Sigmoid colon (tissue), 7 donors: ENCODE results near the gene PDLIM5. TPM values are rescaled to one million over a fixed set of nuclear protein-coding genes. Genes with fewer than 3 reads are reported as not detected.
"Not testable (repeated sequence)": the region's sequence is repeated elsewhere in the genome, so short reads cannot be mapped to it uniquely, and the experiment has no call there.

Experiments
- DNase-seq: peaks from one replicate; pipeline ENCODE4 v3.0.0-alpha.2; 2019
- H3K27ac ChIP-seq, 4 donors: fragments of 200-600 bp; sonication (generic); one replicate each; pipeline ENCODE4 v1.5.1; 2016 to 2019; ENCODE audit warnings: mild to moderate bottlenecking in 1 of 4
- H3K27me3 ChIP-seq, 3 donors: fragments of 200-600 bp; sonication (generic); one replicate each; pipeline ENCODE4 v1.5.1; 2019; ENCODE audit warnings: mild to moderate bottlenecking in 1 of 3
- H3K36me3 ChIP-seq, 4 donors: fragments of 200-600 bp; sonication (generic); one replicate each; pipeline ENCODE4 v1.5.1; 2016 to 2019
- H3K4me1 ChIP-seq, 4 donors: fragments of 200-600 bp; sonication (generic); one replicate each; pipeline ENCODE4 v1.5.1; 2017 to 2019
- H3K4me3 ChIP-seq, 4 donors: fragments of 200-600 bp; sonication (generic); one replicate each; pipeline ENCODE4 v1.5.1; 2017 to 2019; ENCODE audit warnings: mild to moderate bottlenecking in 2 of 4, moderate library complexity in 1 of 4
- H3K9me3 ChIP-seq, 4 donors: fragments of 200-600 bp in 3 of 4; sonication (generic) in 3 of 4; one replicate each; pipeline versions ENCODE4 v1.5.1 to v1.6.1; 2013 to 2019
- CTCF ChIP-seq, 4 experiments: fragments of 450-650 bp in 3 of 4; fragments of 200-600 bp in 1 of 4; IDR thresholded peaks; one replicate each; pipeline ENCODE4 v1.5.1; 2016 to 2019; ENCODE audit warnings: antibody characterized with exemption in 4 of 4, mild to moderate bottlenecking in 3 of 4, moderate library complexity in 2 of 4
- EP300 ChIP-seq, 4 donors: sonication (generic); formaldehyde crosslinking; IDR thresholded peaks; one replicate each; pipeline ENCODE4 v1.6.1; 2017; ENCODE audit warnings: antibody characterized with exemption in 4 of 4
- POLR2A ChIP-seq, 2 donors: fragments of 450-650 bp; IDR thresholded peaks; one replicate each; pipeline ENCODE4 v1.6.1; 2016; ENCODE audit warnings: antibody characterized with exemption in 2 of 2, mild to moderate bottlenecking in 2 of 2, moderate library complexity in 2 of 2
- POLR2AphosphoS5 ChIP-seq, 4 donors: sonication (generic); formaldehyde crosslinking; IDR thresholded peaks; one replicate each; pipeline ENCODE4 v1.6.1; 2017; ENCODE audit warnings: antibody characterized with exemption in 4 of 4
- WGBS, 2 donors: extraction: QIAGEN DNeasy Blood & Tissue Kit; methylation state at CpG; one replicate each; pipeline ENCODE4 v1.1.7; 2013; 5-methylcytosine and 5-hydroxymethylcytosine counted together
- intact Hi-C: fragments of 100-400 bp; cut with DNase I; formaldehyde crosslinking; loops from one replicate; pipeline ENCODE4 v1.15.1; 2023
- polyA plus RNA-seq, 3 donors: library from polyadenylated mRNA; stranded (reverse); fragments of 200-250 nt; gene quantifications; one replicate each; pipeline ENCODE4 v1.2.3, GENCODE V29; 2013
- total RNA-seq, 4 donors: library from RNA; depleted of rRNA; stranded (reverse); fragments of >200 nt; gene quantifications; one replicate each; pipeline ENCODE4 v1.1.0, GENCODE V29; 2016
- donor health status: healthy with polysubstance abuse.
- donor health status: Bipolar disorder and iron deficiency.
- donor health status: healthy.

PDLIM5 gene
- total and polyA plus RNA-seq, 7 donors: 31.2 to 221 (median 167) TPM

- H3K9me3 ChIP-seq: no peaks in the 10 kb centered on the region
- DNase-seq: no peak
- 13 to 37% methylated on average over 2 of the region's 2 CpGs for WGBS, 2 donors
- H3K36me3 ChIP-seq: no peaks in the 10 kb centered on the region
- TF ChIP-seq CTCF (IDR thresholded peaks at IDR 0.05) (no peak), POLR2A (IDR thresholded peaks at IDR 0.05) (no peak), EP300 (IDR thresholded peaks at IDR 0.05) (no peak), POLR2AphosphoS5 (IDR thresholded peaks at IDR 0.05) (no peak)
- peak overlapping the region in 3 of 4 donors; percentile 14 to 40 (median 26) for H3K27ac ChIP-seq
- H3K4me3 ChIP-seq: no peak overlapping the region
- peaks cover 0 to 48% (median 36%) of the 10 kb centered on the region in 4 donors for H3K4me1 ChIP-seq
- H3K27me3 ChIP-seq: no peaks in the 10 kb centered on the region
- intact Hi-C loops: no loop called here
Observed at GRCh38 chr4:94477227-94477626, 25.5 kb downstream of the PDLIM5 start.

GRCh38 chr4:94478805-94479204 is 27.1 kb downstream of the PDLIM5 start:
- WGBS, 2 donors: 85 to 86% methylated on average over 3 of the region's 3 CpGs
- not testable (repeated sequence) for H3K27ac ChIP-seq
- peaks cover 0 to 46% (median 40%) of the 10 kb centered on the region in 4 donors for H3K4me1 ChIP-seq

GRCh38 chr4:94479358-94480141 is 27.8 kb downstream of the PDLIM5 start:
- H3K27me3 ChIP-seq: no peaks in the 10 kb centered on the region
- intact Hi-C loops: no loop called here
- DNase-seq: no peak
- H3K4me3 ChIP-seq: no peak overlapping the region
- no peaks in the 10 kb centered on the region for H3K9me3 ChIP-seq
- TF ChIP-seq EP300 (IDR thresholded peaks at IDR 0.05) (no peak), POLR2AphosphoS5 (IDR thresholded peaks at IDR 0.05) (no peak), POLR2A (IDR thresholded peaks at IDR 0.05) (no peak)
- no peaks in the 10 kb centered on the region for H3K36me3 ChIP-seq
- peak overlapping the region in 1 of 4 donors; percentile 18 for H3K27ac ChIP-seq
- peaks cover 0 to 54% (median 42%) of the 10 kb centered on the region in 4 donors for H3K4me1 ChIP-seq
- whole genome bisulfite sequencing, 2 donors: 71 to 86% methylated on average over 5 of the region's 5 CpGs

More at GRCh38 chr4:94478805-94479204, 27.1 kb downstream of the PDLIM5 start:
- H3K9me3 ChIP-seq, H3K4me3 ChIP-seq, intact Hi-C loops, H3K27me3 ChIP-seq, H3K36me3 ChIP-seq, DNase-seq: not testable (repeated sequence)

GRCh38 chr4:94480362-94480951 is 28.7 kb downstream of the PDLIM5 start:
- no peak for TF ChIP-seq POLR2AphosphoS5 (IDR thresholded peaks at IDR 0.05)
- no peak for TF ChIP-seq CTCF (IDR thresholded peaks at IDR 0.05)
- TF ChIP-seq POLR2A (IDR thresholded peaks at IDR 0.05): no peak
- no peak for TF ChIP-seq EP300 (IDR thresholded peaks at IDR 0.05)
- Histone ChIP-seq H3K4me3 (no peak overlapping the region), H3K4me1 (peaks cover 0 to 54% (median 40%) of the 10 kb centered on the region in 4 donors), H3K27ac (peak overlapping the region in 1 of 4 donors; percentile 10), H3K27me3 (no peaks in the 10 kb centered on the region), H3K36me3 (no peaks in the 10 kb centered on the region), H3K9me3 (no peaks in the 10 kb centered on the region)
- no peak for DNase-seq
- intact Hi-C loops: no loop called here
- WGBS, 2 donors: 75 to 87% methylated on average over 2 of the region's 2 CpGs

GRCh38 chr4:94483895-94484294 is 32.2 kb downstream of the PDLIM5 start:
- no peak for TF ChIP-seq CTCF (IDR thresholded peaks at IDR 0.05)
- no peak for TF ChIP-seq POLR2AphosphoS5 (IDR thresholded peaks at IDR 0.05)
- TF ChIP-seq EP300 (IDR thresholded peaks at IDR 0.05): no peak
- TF ChIP-seq POLR2A (IDR thresholded peaks at IDR 0.05): no peak
- intact Hi-C loops: no loop called here
- Histone ChIP-seq H3K4me1 (peaks cover 0 to 48% (median 36%) of the 10 kb centered on the region in 4 donors), H3K36me3 (no peaks in the 10 kb centered on the region), H3K27ac (no peak overlapping the region), H3K9me3 (no peaks in the 10 kb centered on the region), H3K27me3 (no peaks in the 10 kb centered on the region), H3K4me3 (no peak overlapping the region)
- DNase-seq: no peak
- 83 to 92% methylated on average over 4 of the region's 4 CpGs for WGBS, 2 donors
